MM.1S (cell line): ENCODE measurements around the gene TMC4.

Experiments used
- DNase-seq: peaks from one replicate; pipeline ENCODE4 v3.0.0-alpha.2; 2015
- H2AFZ ChIP-seq: fragments of 300-600 bp; sonication (generic); 2 replicates; pipeline ENCODE4 v1.6.0; 2016; ENCODE audit warnings: antibody characterized with exemption, low read length
- H3F3A ChIP-seq: fragments of 300-600 bp; sonication (generic); 2 replicates; pipeline ENCODE4 v1.6.1; 2016; ENCODE audit warnings: mild to moderate bottlenecking, antibody characterized with exemption, low read length, moderate library complexity, mixed read lengths; ENCODE audit not compliant: insufficient read depth
- H3K27ac ChIP-seq: fragments of 300-600 bp; sonication (generic); 2 replicates; pipeline ENCODE4 v1.5.1; 2016; ENCODE audit warnings: mild to moderate bottlenecking, low read length
- H3K27me3 ChIP-seq: fragments of 300-600 bp; sonication (generic); replicated peaks from 2 replicates; pipeline ENCODE4 v1.6.0; 2016; ENCODE audit warnings: low read length; ENCODE audit not compliant: insufficient read depth
- H3K36me3 ChIP-seq: fragments of 300-600 bp; sonication (generic); replicated peaks from 2 replicates; pipeline ENCODE4 v1.6.1; 2016; ENCODE audit warnings: mild to moderate bottlenecking, low read length, mixed read lengths; ENCODE audit not compliant: insufficient read depth
- H3K4me1 ChIP-seq: fragments of 300-600 bp; sonication (generic); 2 replicates; pipeline ENCODE4 v1.6.1; 2016; ENCODE audit warnings: low read length, mixed read lengths
- H3K4me2 ChIP-seq: fragments of 300-600 bp; sonication (generic); 2 replicates; pipeline ENCODE4 v1.6.0; 2016; ENCODE audit warnings: low read depth, low read length
- H3K4me3 ChIP-seq: fragments of 300-600 bp; sonication (generic); 2 replicates; pipeline ENCODE4 v1.5.1; 2016; ENCODE audit warnings: low read length, mixed read lengths
- H3K79me2 ChIP-seq: fragments of 300-600 bp; sonication (generic); 2 replicates; pipeline ENCODE4 v1.6.1; 2016; ENCODE audit warnings: mixed run types, low read length, mixed read lengths
- H3K9ac ChIP-seq: fragments of 300-600 bp; sonication (generic); 2 replicates; pipeline ENCODE4 v1.6.1; 2016; ENCODE audit warnings: low read length, mixed read lengths
- H3K9me2 ChIP-seq: fragments of 300-600 bp; sonication (generic); replicated peaks from 2 replicates; pipeline ENCODE4 v1.6.1; 2016; ENCODE audit warnings: mild to moderate bottlenecking, low read length, mixed read lengths; ENCODE audit not compliant: insufficient read depth
- H3K9me3 ChIP-seq: fragments of 300-600 bp; sonication (generic); replicated peaks from 2 replicates; pipeline ENCODE4 v1.6.1; 2016; ENCODE audit warnings: mild to moderate bottlenecking, low read length, mixed read lengths; ENCODE audit not compliant: insufficient read depth
- H4K20me1 ChIP-seq: fragments of 300-600 bp; sonication (generic); 2 replicates; pipeline ENCODE4 v1.6.1; 2016; ENCODE audit warnings: mild to moderate bottlenecking, low read length, moderate library complexity, mixed read lengths; ENCODE audit not compliant: insufficient read depth
- CTCF ChIP-seq: fragments of 300-600 bp; sonication (generic); IDR thresholded peaks from 2 replicates; pipeline ENCODE4 v1.5.1; 2016; ENCODE audit warnings: antibody characterized with exemption, low read length, mixed read lengths
- EZH2 ChIP-seq: fragments of 300-600 bp; sonication (generic); optimal IDR thresholded peaks from 2 replicates; pipeline ENCODE3; 2017; ENCODE audit warnings: low read depth, mild to moderate bottlenecking, antibody characterized with exemption, low read length, mixed read lengths
- EZH2phosphoT487 ChIP-seq: fragments of 300-600 bp; sonication (generic); IDR thresholded peaks from 2 replicates; pipeline ENCODE4 v1.6.1; 2018; ENCODE audit warnings: antibody characterized with exemption, low read length

TMC4 gene

GRCh38 chr19:54188215-54188871 lies 15.4 kb upstream of the TMC4 start:
- no peaks in the 10 kb centered on the region for H3K9me3 ChIP-seq
- no peaks in the 10 kb centered on the region for H4K20me1 ChIP-seq
- H3K4me3 ChIP-seq, result peak overlapping the region; percentile 71
- no peak overlapping the region for H2AFZ ChIP-seq
- no peaks in the 10 kb centered on the region for H3F3A ChIP-seq
- H3K9ac ChIP-seq, result peak overlapping the region; percentile 92; the same call in 1 of the 2 replicates
- no peak for DNase-seq
- no peaks in the 10 kb centered on the region for H3K36me3 ChIP-seq
- H3K9me2 ChIP-seq, result no peaks in the 10 kb centered on the region
- H3K27me3 ChIP-seq, result no peaks in the 10 kb centered on the region
- H3K79me2 ChIP-seq, result peaks cover 30% of the 10 kb centered on the region
- H3K4me2 ChIP-seq, result peak overlapping the region; percentile 71
- TF ChIP-seq CTCF (no peak), EZH2 (no peak), EZH2phosphoT487 (no peak)
- H3K27ac ChIP-seq, result no peak overlapping the region
- H3K4me1 ChIP-seq, result peaks cover 14% of the 10 kb centered on the region

- Histone ChIP-seq H3F3A (no peaks in the 10 kb centered on the region), H4K20me1 (no peaks in the 10 kb centered on the region), H3K9ac (no peak overlapping the region), H3K27ac (no peak overlapping the region), H3K4me1 (peaks cover 7% of the 10 kb centered on the region), H3K36me3 (no peaks in the 10 kb centered on the region), H3K4me3 (no peak overlapping the region), H3K27me3 (no peaks in the 10 kb centered on the region), H3K79me2 (peaks cover 16% of the 10 kb centered on the region), H3K4me2 (no peak overlapping the region), H3K9me2 (no peaks in the 10 kb centered on the region), H2AFZ (no peak overlapping the region), H3K9me3 (no peaks in the 10 kb centered on the region)
- no peak for TF ChIP-seq CTCF
- no peak for TF ChIP-seq EZH2phosphoT487
- TF ChIP-seq EZH2, result no peak
- DNase-seq, result no peak
Measured at GRCh38 chr19:54186934-54187381, 14.0 kb upstream of the TMC4 start.

GRCh38 chr19:54186351-54186750 lies 13.4 kb upstream of the TMC4 start:
- Histone ChIP-seq H3F3A (no peaks in the 10 kb centered on the region), H3K79me2 (peaks cover 11% of the 10 kb centered on the region), H3K9ac (no peak overlapping the region), H3K27me3 (no peaks in the 10 kb centered on the region), H4K20me1 (no peaks in the 10 kb centered on the region), H3K4me2 (no peak overlapping the region), H3K4me1 (peaks cover 6% of the 10 kb centered on the region; the same call in 1 of the 2 replicates), H3K9me2 (no peaks in the 10 kb centered on the region), H3K27ac (no peak overlapping the region), H3K36me3 (no peaks in the 10 kb centered on the region), H2AFZ (no peak overlapping the region), H3K9me3 (no peaks in the 10 kb centered on the region), H3K4me3 (no peak overlapping the region)
- DNase-seq, result no peak
- TF ChIP-seq CTCF (no peak), EZH2phosphoT487 (no peak), EZH2 (no peak)
